GM08714 (cell line): ENCODE measurements around the gene SGSM2.

Experiments
- H3K4me3 ChIP-seq: fragments of 200-500 bp; sonication (Bioruptor generic); 2 replicates; pipeline ENCODE4 v1.5.1; 2014; ENCODE audit warnings: mild to moderate bottlenecking, low read length, inconsistent platforms
- ZNF274 ChIP-seq: IDR thresholded peaks from 2 replicates; pipeline ENCODE4 v1.6.1; 2012; ENCODE audit warnings: mild to moderate bottlenecking, low read depth, low read length

Gene SGSM2, protein sequence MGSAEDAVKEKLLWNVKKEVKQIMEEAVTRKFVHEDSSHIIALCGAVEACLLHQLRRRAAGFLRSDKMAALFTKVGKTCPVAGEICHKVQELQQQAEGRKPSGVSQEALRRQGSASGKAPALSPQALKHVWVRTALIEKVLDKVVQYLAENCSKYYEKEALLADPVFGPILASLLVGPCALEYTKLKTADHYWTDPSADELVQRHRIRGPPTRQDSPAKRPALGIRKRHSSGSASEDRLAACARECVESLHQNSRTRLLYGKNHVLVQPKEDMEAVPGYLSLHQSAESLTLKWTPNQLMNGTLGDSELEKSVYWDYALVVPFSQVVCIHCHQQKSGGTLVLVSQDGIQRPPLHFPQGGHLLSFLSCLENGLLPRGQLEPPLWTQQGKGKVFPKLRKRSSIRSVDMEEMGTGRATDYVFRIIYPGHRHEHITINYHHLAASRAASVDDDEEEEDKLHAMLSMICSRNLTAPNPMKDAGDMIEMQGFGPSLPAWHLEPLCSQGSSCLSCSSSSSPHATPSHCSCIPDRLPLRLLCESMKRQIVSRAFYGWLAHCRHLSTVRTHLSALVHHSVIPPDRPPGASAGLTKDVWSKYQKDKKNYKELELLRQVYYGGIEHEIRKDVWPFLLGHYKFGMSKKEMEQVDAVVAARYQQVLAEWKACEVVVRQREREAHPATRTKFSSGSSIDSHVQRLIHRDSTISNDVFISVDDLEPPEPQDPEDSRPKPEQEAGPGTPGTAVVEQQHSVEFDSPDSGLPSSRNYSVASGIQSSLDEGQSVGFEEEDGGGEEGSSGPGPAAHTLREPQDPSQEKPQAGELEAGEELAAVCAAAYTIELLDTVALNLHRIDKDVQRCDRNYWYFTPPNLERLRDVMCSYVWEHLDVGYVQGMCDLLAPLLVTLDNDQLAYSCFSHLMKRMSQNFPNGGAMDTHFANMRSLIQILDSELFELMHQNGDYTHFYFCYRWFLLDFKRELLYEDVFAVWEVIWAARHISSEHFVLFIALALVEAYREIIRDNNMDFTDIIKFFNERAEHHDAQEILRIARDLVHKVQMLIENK

DNA sequence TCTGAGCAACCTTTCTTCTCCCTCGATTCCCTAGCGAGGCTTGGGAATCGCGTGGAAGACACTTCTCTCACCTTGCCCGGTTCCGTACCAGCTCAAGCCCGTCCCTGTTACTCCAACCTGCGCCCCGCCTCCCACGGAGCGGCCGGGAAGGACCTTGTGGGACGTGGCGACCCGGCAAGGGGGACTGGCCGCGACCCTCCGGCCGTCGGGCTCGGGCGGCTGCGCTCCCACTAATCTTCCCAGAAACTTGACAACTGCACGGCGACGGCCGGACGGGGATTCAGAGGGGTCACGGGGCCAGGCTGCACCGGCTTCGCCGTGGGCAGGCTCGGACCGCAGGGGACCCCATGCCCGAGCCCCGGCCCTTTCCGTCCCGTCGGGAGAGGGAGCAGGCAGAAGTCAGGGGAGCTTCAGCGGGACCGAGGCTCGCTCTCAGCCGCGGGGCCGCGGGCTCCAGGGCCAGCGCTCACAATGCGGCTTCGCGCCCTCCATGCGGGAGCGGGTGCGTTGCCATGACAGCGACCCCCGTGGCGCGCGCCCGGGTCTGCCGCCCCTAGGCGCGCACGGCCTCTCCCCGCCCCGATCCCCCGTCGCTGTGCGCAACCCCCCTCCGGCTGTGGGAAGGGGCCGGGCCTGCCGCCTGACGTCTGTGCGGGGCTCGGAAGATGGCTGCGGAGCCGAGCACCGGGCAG is at the start of gene SGSM2:
TSS of gene SGSM2 (plus strand) at position 650 of the 692 bp plus-strand sequence. CDS start 188 bp downstream, outside the sequence.
- H3K4me3 ChIP-seq = peak within 1 kb of the TSS; percentile 93
- TF ChIP-seq ZNF274 = no peak

DNA sequence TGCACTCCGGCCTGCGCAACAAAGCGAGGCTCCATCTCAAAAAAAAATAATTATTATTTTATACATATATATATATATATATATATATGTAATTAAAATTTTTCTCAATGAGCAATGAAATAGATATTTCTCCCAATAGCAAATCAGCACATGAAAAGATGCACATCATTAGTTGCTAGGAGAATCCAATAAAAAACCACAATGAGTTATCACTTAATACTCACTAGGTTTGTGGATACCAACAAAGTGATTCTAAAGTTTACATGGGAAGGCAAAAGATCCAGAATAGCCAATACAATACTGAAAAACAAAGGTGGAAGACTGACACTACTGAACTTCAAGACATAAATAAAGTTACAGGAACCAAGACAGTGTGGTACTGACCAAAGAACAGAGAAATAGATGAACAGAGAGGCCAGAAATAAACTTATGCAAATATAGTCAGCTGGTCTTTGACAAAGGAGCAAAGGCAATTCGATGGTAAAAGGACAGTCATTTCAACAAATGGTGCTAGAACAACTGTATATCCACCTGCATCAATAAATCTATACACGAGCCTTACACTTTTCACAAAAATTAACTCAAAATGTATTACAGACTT is 47.3 kb upstream of the SGSM2 start:
- TF ChIP-seq ZNF274 = no peak

DNA sequence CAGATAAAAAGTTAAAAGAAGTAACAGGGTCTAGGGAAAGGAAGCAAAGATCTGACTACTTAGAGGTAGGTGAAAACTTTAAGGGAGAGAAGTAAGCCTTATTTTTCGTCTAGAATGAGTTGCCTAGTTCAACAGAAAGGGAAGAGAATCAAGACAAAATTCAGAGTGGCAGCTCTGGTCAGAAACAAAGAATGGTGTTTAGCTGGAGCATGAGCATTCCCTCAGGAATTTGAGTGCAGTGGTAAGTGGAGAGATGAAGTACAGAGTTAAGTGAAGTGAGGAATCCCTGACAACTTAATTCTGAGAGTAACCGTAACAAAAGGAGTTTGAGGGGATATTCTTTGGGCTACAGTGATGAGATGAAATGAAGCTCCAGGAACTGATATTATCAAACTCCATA is 45.2 kb upstream of the SGSM2 start:
- TF ChIP-seq ZNF274 = no peak

More for the DNA sequence above, 47.3 kb upstream of the SGSM2 start:
- H3K4me3 ChIP-seq = no peak overlapping the region

DNA sequence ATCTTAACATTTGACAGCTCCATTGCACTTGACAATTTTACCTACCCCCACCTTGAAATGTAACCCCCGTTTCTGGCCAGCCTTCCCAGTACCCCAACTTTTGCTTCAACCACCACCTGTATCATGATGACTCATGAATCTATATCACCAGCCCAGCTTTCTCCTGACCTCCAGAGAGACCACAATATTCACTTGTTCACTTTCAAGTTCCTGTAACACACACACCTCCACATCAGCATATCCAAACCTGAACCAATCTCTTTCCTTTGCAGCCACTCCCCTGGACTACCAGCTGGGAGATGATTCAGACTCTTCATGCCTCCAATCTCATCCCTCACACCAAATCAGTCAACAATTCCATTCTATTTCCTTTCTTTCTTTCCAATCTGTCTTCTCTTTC is 41.7 kb upstream of the SGSM2 start:
- no peak for TF ChIP-seq ZNF274

More for the DNA sequence above, 45.2 kb upstream of the SGSM2 start:
- no peak overlapping the region for H3K4me3 ChIP-seq

DNA sequence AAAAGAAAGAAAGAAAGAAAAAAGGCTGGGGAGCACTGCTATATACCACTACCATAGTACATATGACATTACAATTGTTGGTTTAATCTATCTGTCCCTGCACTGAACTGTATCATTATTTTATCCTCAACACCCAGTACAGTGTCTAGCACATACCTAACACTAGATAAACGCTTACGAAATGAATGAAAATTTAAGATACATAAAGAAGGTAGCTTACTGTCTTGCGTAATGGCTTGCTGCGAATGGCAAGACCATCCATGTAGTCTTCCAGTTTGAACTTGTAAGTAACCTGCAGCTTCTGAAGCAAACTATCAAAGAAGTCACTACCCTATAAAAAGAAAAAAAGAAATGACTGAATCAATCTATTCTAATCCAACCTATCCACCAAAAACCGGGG is 40.3 kb upstream of the SGSM2 start:
- H3K4me3 ChIP-seq = no peak overlapping the region
- no peak for TF ChIP-seq ZNF274

More for the DNA sequence above, 41.7 kb upstream of the SGSM2 start:
- no peak overlapping the region for H3K4me3 ChIP-seq

DNA sequence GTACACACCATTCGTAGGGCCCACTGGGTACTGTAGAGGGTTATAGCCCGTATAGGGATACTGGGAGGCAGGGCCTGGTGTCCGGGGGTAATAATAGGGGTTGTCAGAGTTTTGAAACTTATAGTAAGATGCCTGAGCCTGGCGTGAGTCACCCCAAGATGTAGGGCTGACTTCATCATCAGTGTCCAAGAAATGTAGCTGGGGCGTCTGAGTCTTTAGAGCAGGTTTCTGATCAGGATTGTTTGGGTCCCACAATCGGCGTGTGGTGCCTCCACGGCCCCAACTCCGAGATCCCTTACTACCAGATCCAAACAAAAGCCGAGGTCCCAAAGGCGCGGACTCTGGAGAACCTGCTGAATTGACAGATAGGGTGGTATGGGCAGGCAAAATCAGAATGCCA is 38.2 kb upstream of the SGSM2 start:
- no peak overlapping the region for H3K4me3 ChIP-seq
- no peak for TF ChIP-seq ZNF274

DNA sequence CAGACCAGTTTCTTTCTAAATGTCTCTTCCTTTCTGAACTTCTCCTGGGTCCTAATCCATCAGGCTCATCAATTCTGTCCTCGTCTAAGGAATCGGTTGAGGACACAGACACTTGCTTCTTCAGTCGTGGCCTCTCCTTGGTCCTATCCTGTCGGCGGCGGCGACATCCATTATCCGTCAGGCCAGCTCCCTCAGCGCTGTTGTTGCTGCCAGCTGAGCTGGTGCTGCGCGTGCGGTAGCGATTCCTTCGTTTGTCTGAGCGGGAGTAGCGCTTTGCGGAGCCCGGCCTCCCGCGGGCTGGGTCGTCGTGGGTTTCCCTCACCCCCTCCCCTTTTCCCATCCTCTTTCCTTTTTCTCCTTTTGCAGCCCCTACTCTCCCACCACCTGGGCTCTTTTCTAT is 37.5 kb upstream of the SGSM2 start:
- no peak overlapping the region for H3K4me3 ChIP-seq
- no peak for TF ChIP-seq ZNF274

DNA sequence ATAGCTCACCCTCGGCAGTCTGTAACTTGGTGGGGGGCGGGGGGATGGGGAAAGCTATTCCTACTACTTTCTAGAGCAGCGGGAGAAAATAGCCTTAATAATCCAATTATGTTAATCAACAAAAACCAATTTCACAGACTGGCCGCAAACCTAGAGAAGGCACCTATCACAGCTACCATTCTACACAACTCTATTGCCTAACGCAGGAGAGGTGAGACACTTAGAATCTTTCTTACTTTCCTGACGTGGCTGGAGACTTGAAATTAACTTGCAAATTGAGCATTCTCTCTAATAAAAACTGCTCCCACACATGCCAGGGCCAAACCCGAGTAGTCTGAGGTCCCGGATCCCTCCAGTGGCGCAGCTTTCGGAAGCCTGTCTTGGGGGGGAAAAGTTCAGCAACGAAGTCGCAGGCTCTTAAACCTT is 34.5 kb upstream of the SGSM2 start:
- no peak for TF ChIP-seq ZNF274
- peak overlapping the region; percentile 85 for H3K4me3 ChIP-seq

DNA sequence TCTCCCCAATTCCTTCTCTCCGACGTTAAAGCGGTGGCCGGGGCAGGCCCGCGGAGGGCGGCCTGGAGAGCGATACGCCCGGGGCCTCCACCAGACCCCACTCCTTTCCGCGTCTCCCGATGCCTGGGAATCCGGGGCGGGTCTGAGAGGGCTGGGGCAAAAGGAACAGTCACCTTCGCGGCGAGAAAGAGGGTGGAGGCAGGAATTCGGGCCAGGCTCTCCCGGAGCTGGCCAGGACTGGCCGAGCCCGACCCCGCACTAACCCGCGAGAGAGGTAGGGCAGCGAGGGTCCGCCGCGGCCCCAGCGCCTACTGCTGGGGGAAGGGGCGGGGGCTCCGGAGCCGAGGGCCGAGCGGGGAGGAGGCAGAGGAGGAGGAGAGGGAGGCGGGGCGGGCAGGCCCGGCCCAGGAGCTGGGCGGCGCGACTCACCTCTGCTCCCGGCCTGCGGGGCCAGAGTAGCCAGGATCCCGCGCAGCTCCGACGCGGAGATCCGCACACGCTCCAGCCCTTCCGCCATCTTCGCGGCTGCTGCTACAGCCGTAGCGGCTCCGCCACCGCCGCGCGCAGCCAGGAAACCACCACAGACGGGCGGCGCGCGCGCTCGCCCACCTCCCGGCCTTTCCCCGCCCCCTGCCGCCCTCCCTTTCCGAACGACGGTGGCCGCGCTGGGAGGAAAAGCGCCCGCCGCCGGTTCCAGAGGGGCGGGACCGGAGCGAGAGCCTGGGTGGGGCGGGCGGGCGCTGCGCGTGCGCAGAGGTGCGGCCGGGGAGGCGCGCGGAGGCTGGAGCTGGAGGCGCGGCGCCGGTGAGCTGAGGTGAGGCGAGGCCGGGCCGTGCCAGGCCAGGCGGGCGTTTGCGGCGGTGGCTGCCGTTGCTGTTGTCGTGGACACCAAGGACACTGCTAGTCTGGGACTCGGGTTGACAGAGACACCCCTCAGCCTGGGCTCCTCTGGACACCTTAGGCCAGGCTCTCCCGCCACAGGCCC is 33.8 kb upstream of the SGSM2 start, which contains the start of the genes SMG6 and SRR:
TSS of gene SMG6 (minus strand) at position 582 of the 985 bp plus-strand sequence. CDS start at position 517, 65 bp downstream.
TSS of gene SRR (plus strand) at position 747 of the 985 bp plus-strand sequence. CDS start 11,611 bp downstream, outside the sequence.
- TF ChIP-seq ZNF274 = no peak
- peak within 1 kb of the TSS; percentile 90 for H3K4me3 ChIP-seq

DNA sequence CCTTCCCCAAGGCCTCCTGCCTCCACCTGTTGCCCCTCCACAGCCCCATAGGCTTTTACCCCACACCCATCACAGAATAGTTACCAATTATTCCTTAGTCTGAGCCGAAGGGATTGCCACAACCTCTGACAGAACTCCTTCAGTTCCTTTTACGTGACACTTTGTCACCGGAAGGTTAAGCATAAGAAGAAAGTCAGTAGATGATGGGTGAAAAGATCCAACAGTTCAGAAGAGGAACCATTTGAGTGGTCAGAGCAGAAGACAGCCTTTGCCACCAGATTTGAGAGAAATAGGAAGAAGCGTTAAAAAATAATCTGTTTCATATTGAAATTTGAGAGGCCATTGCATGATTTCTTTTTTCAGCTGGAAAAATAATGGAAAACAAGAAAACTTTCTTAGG is 32.4 kb upstream of the SGSM2 start:
- no peak for TF ChIP-seq ZNF274
- H3K4me3 ChIP-seq = no peak overlapping the region; the same call in 1 of the 2 replicates

DNA sequence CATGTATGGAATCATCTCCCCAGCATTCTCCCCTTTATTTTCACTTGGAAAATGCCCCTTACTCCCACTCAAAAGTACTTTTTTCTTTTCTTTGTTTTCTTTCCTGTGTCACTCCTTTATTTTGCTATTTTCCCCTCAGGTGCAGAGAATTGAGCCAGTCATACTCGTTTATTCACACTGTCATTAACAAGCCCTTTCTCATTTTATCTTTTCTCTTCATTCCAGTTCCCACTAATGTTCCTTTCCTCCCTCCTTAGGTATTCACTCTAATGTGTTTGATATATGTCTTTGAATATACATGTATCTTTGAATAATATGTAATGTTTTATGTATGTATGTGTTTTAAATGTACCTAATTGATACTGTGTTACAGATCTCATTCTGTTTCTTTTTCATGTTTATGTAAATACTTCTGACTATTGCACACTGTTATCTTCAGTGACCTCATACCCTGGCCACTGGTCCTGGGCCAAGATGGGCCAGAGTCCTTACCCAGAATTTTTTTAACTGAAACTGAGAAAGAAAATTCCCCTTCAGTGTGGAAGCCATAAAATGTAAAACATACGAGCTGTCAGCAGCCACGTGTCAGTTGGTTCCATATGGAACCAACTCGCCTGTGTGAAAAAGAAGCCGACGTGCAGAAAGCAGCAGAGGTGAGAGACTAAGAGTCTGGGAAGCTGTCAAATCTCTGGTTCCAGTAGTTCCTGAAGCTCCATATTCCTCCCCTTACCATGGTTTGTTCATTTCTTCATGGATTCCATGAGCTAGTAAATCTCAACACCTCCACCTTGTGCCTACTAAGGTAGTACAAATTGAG is 27.8 kb upstream of the SGSM2 start:
- no peak for TF ChIP-seq ZNF274
- no peak overlapping the region for H3K4me3 ChIP-seq
